Stromal cell of bone marrow (primary cell): ENCODE data around the gene CARD10.

Experiments used
- DNase-seq: peaks from one replicate; pipeline ENCODE4 v3.0.0-alpha.2; 2012; ENCODE audit warnings: low read depth

CARD10 gene

GRCh38 chr22:37525746-37526350 is 6.6 kb upstream of the CARD10 start:
- DNase-seq, result no peak

- DNase-seq, result peak; percentile 76
Observed at GRCh38 chr22:37525073-37525745, 6.0 kb upstream of the CARD10 start.

- no peak for DNase-seq
Observed at GRCh38 chr22:37522482-37522881, 3.3 kb upstream of the CARD10 start.

- no peak for DNase-seq
Observed at GRCh38 chr22:37521236-37521739, 2.1 kb upstream of the CARD10 start.

GRCh38 chr22:37520776-37521191 is 1.6 kb upstream of the CARD10 start:
- DNase-seq, result no peak

- DNase-seq, result no peak
Observed at GRCh38 chr22:37518509-37519267, 527 bp downstream of the CARD10 start.

- DNase-seq, result no peak
Observed at GRCh38 chr22:37517826-37518450, 1.3 kb downstream of the CARD10 start.

- DNase-seq, result no peak
Observed at GRCh38 chr22:37516456-37516855, 2.8 kb downstream of the CARD10 start.

- DNase-seq, result no peak
Observed at GRCh38 chr22:37515901-37516300, 3.3 kb downstream of the CARD10 start.

GRCh38 chr22:37514526-37515051 is 4.6 kb downstream of the CARD10 start:
- no peak for DNase-seq

- no peak for DNase-seq
Observed at GRCh38 chr22:37511395-37512104, 7.7 kb downstream of the CARD10 start.

GRCh38 chr22:37510091-37510490 is 9.1 kb downstream of the CARD10 start:
- no peak for DNase-seq

- DNase-seq, result no peak
Observed at GRCh38 chr22:37509059-37509860, 10.0 kb downstream of the CARD10 start.

GRCh38 chr22:37508431-37508992 is 10.7 kb downstream of the CARD10 start:
- DNase-seq, result no peak

- DNase-seq, result no peak
Observed at GRCh38 chr22:37507731-37508130, 11.5 kb downstream of the CARD10 start.

GRCh38 chr22:37505989-37506388 is 13.2 kb downstream of the CARD10 start:
- DNase-seq, result no peak

GRCh38 chr22:37505565-37505964 is 13.7 kb downstream of the CARD10 start:
- no peak for DNase-seq

GRCh38 chr22:37504964-37505363 is 14.3 kb downstream of the CARD10 start:
- DNase-seq, result no peak

GRCh38 chr22:37503850-37504249 is 15.4 kb downstream of the CARD10 start:
- DNase-seq, result no peak

GRCh38 chr22:37503183-37503683 is 16.0 kb downstream of the CARD10 start:
- no peak for DNase-seq
